Trophoblast cell (in vitro differentiated cells and primary cell): ENCODE measurements around the gene CGN.
A peak's percentile ranks its signal among the peaks of the same experiment; 100 is the strongest.

ENCODE experiments used
- DNase-seq, 2 donors: peaks; one replicate each; pipeline ENCODE4 v3.0.0-alpha.2; 2016
- H2AFZ ChIP-seq: 2 replicates; pipeline ENCODE4 v1.6.1; 2013; ENCODE audit warnings: low read length, moderate library complexity, mild to moderate bottlenecking; ENCODE audit not compliant: insufficient read depth, poor library complexity
- H2AK5ac ChIP-seq: 2 replicates; pipeline ENCODE4 v1.6.1; 2013; ENCODE audit warnings: mild to moderate bottlenecking, low read length
- H2BK120ac ChIP-seq: 2 replicates; pipeline ENCODE4 v1.6.1; 2013; ENCODE audit warnings: low read length, mild to moderate bottlenecking, moderate library complexity; ENCODE audit not compliant: insufficient read depth, poor library complexity
- H2BK12ac ChIP-seq: 2 replicates; pipeline ENCODE4 v1.6.1; 2013; ENCODE audit warnings: mild to moderate bottlenecking, low read length, moderate library complexity
- H2BK5ac ChIP-seq: 2 replicates; pipeline ENCODE4 v1.6.1; 2013; ENCODE audit warnings: low read length, low read depth, moderate library complexity, mild to moderate bottlenecking; ENCODE audit not compliant: poor library complexity
- H3K14ac ChIP-seq: 2 replicates; pipeline ENCODE4 v1.6.1; 2013; ENCODE audit warnings: mild to moderate bottlenecking, low read length
- H3K18ac ChIP-seq: 2 replicates; pipeline ENCODE4 v1.6.1; 2013; ENCODE audit warnings: mild to moderate bottlenecking, low read length
- H3K23ac ChIP-seq: 2 replicates; pipeline ENCODE4 v1.6.1; 2013; ENCODE audit warnings: low read length
- H3K27ac ChIP-seq: 2 replicates; pipeline ENCODE4 v1.5.1; 2013; ENCODE audit warnings: low read depth, mild to moderate bottlenecking, inconsistent platforms, low read length, moderate library complexity
- H3K27me3 ChIP-seq: 2 replicates; pipeline ENCODE4 v1.6.1; 2013; ENCODE audit warnings: inconsistent platforms, mild to moderate bottlenecking, low read length, moderate library complexity; ENCODE audit not compliant: insufficient read depth
- H3K36me3 ChIP-seq, 2 experiments: 1 replicate in 1 of 2; 2 replicates in 1 of 2; pipeline ENCODE4 v1.6.1; 2013; ENCODE audit warnings: low read length in 2 of 2, mild to moderate bottlenecking in 2 of 2, moderate library complexity in 1 of 2; ENCODE audit not compliant: insufficient read depth in 2 of 2, control insufficient read depth in 1 of 2
- H3K4ac ChIP-seq: 2 replicates; pipeline ENCODE4 v1.6.1; 2013; ENCODE audit warnings: low read depth, mild to moderate bottlenecking, low read length, moderate library complexity
- H3K4me1 ChIP-seq, 2 experiments: 1 replicate in 1 of 2; 2 replicates in 1 of 2; pipeline ENCODE4 v1.6.1; 2013; ENCODE audit warnings: low read length in 2 of 2, mild to moderate bottlenecking in 2 of 2, moderate library complexity in 1 of 2; ENCODE audit not compliant: insufficient read depth in 2 of 2, control insufficient read depth in 1 of 2
- H3K4me2 ChIP-seq: 2 replicates; pipeline ENCODE4 v1.6.1; 2013; ENCODE audit warnings: inconsistent platforms, mild to moderate bottlenecking, low read length, moderate library complexity
- H3K4me3 ChIP-seq: 2 replicates; pipeline ENCODE4 v1.5.1; 2013; ENCODE audit warnings: mild to moderate bottlenecking, low read depth, low read length, inconsistent platforms
- H3K79me1 ChIP-seq: one replicate; pipeline ENCODE4 v1.6.1; 2013; ENCODE audit warnings: low read length
- H3K79me2 ChIP-seq: 2 replicates; pipeline ENCODE4 v1.6.1; 2013; ENCODE audit warnings: low read length, mild to moderate bottlenecking; ENCODE audit not compliant: control insufficient read depth, insufficient read depth, poor library complexity
- H3K9ac ChIP-seq: 2 replicates; pipeline ENCODE4 v1.6.1; 2013; ENCODE audit warnings: mild to moderate bottlenecking, low read length
- H3K9me3 ChIP-seq: 2 replicates; pipeline ENCODE4 v1.6.1; 2013; ENCODE audit warnings: low read depth, mild to moderate bottlenecking, control low read depth, inconsistent platforms, low read length; ENCODE audit not compliant: insufficient read depth
- H4K12ac ChIP-seq: 2 replicates; pipeline ENCODE4 v1.6.1; 2013; ENCODE audit warnings: low read depth, mild to moderate bottlenecking, low read length, moderate library complexity
- H4K8ac ChIP-seq: 2 replicates; pipeline ENCODE4 v1.6.1; 2013; ENCODE audit warnings: low read depth, mild to moderate bottlenecking, low read length, moderate library complexity
- H4K91ac ChIP-seq: one replicate; pipeline ENCODE4 v1.6.1; 2013; ENCODE audit warnings: low read depth, mild to moderate bottlenecking, low read length, moderate library complexity
- WGBS: extraction: QIAGEN DNeasy Blood & Tissue Kit; methylation state at CpG from one replicate; pipeline ENCODE4 v1.1.7; 2013; ENCODE audit warnings: missing lambda C conversion rate; ENCODE audit not compliant: insufficient read length, insufficient coverage; ENCODE audit errors: extremely low coverage; 5-methylcytosine and 5-hydroxymethylcytosine counted together

The CGN gene

GRCh38 chr1:151540982-151541377, 29.8 kb downstream of the CGN start:
- H3K9me3 ChIP-seq, result no peaks in the 10 kb centered on the region
- H3K4ac ChIP-seq, result peak overlapping the region; percentile 89
- DNase-seq, result peak in 1 of 2 donors; percentile 31
- H2AFZ ChIP-seq, result no peak overlapping the region
- H2BK12ac ChIP-seq, result peak overlapping the region; percentile 21
- peak overlapping the region; percentile 74 for H4K8ac ChIP-seq
- peak overlapping the region; percentile 56 for H3K18ac ChIP-seq
- peak overlapping the region; percentile 90 for H3K4me3 ChIP-seq
- H3K79me2 ChIP-seq, result peaks cover 18% of the 10 kb centered on the region
- H2BK5ac ChIP-seq, result peak overlapping the region; percentile 47
- H3K9ac ChIP-seq, result peak overlapping the region; percentile 96
- no peak overlapping the region for H3K23ac ChIP-seq
- peak overlapping the region; percentile 60 for H3K4me2 ChIP-seq
- H3K36me3 ChIP-seq, result peaks cover 11 to 19% of the 10 kb centered on the region in 2 experiments
- no CpG with 5 or more reads among the region's 13 CpGs for WGBS
- no peak overlapping the region for H4K12ac ChIP-seq
- no peaks in the 10 kb centered on the region for H3K27me3 ChIP-seq
- peak overlapping the region; percentile 6 for H3K14ac ChIP-seq
- peaks cover 19 to 34% of the 10 kb centered on the region in 2 experiments for H3K4me1 ChIP-seq
- H2BK120ac ChIP-seq, result peak overlapping the region; percentile 58
- no peak overlapping the region for H4K91ac ChIP-seq
- H3K27ac ChIP-seq, result peak overlapping the region; percentile 61
- H3K79me1 ChIP-seq, result peaks cover 16% of the 10 kb centered on the region
- H2AK5ac ChIP-seq, result peak overlapping the region; percentile 20

- no peak overlapping the region for H4K12ac ChIP-seq
- H2BK5ac ChIP-seq, result no peak overlapping the region
- H3K27ac ChIP-seq, result peak overlapping the region; percentile 66
- H3K18ac ChIP-seq, result no peak overlapping the region
- peak overlapping the region; percentile 31 for H4K8ac ChIP-seq
- peak overlapping the region; percentile 90 for H3K4me3 ChIP-seq
- no peak overlapping the region for H2AK5ac ChIP-seq
- no peak overlapping the region for H3K23ac ChIP-seq
- peaks cover 18 to 31% of the 10 kb centered on the region in 2 experiments for H3K4me1 ChIP-seq
- H3K4ac ChIP-seq, result peak overlapping the region; percentile 89
- H4K91ac ChIP-seq, result no peak overlapping the region
- no peaks in the 10 kb centered on the region for H3K9me3 ChIP-seq
- no peak overlapping the region for H2AFZ ChIP-seq
- H3K9ac ChIP-seq, result peak overlapping the region; percentile 57
- H2BK120ac ChIP-seq, result peak overlapping the region; percentile 50
- WGBS, result no CpG with 5 or more reads among the region's 5 CpGs
- peaks cover 16% of the 10 kb centered on the region for H3K79me1 ChIP-seq
- peak overlapping the region; percentile 60 for H3K4me2 ChIP-seq
- H3K27me3 ChIP-seq, result no peaks in the 10 kb centered on the region
- peak overlapping the region; percentile 20 for H2BK12ac ChIP-seq
- no peak for DNase-seq
- peaks cover 18% of the 10 kb centered on the region for H3K79me2 ChIP-seq
- peaks cover 6 to 13% of the 10 kb centered on the region in 2 experiments for H3K36me3 ChIP-seq
- peak overlapping the region; percentile 30 for H3K14ac ChIP-seq
These were observed 30.6 kb downstream of the CGN start for GRCh38 chr1:151541752-151542151.

DNA sequence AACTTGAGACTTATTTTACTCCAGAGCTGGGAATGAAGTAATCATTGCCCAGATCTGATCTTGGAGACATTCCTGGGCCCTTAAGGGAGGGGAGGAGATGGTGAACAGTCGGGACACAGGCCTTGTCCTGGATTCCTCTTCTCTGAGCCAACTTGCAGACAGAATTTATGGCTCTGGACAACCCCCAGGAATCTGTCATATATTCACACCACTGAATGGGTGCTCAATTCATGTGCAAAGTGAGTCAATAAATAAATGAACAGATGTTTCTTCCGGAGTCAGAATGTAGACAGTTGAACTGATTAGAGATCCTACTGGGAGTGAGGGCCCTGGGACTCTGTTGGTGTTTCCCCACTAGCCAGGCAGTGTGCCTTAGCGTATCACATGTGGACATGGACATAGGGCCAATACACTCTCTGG, 31.5 kb downstream of the CGN start:
- Histone ChIP-seq H3K14ac (no peak overlapping the region), H2AFZ (no peak overlapping the region), H3K4me3 (peak overlapping the region; percentile 8), H3K4ac (peak overlapping the region; percentile 93), H4K12ac (no peak overlapping the region), H3K9me3 (no peaks in the 10 kb centered on the region), H2BK12ac (peak overlapping the region; percentile 73), H3K9ac (no peak overlapping the region), H3K23ac (no peak overlapping the region), H3K79me2 (peaks cover 19% of the 10 kb centered on the region), H2BK5ac (peak overlapping the region; percentile 78), H2BK120ac (peak overlapping the region; percentile 84), H4K8ac (peak overlapping the region; percentile 67), H3K4me2 (peak overlapping the region; percentile 60), H3K79me1 (peaks cover 23% of the 10 kb centered on the region), H3K36me3 (peaks cover 4 to 6% of the 10 kb centered on the region in 2 experiments), H3K18ac (no peak overlapping the region), H3K27me3 (no peaks in the 10 kb centered on the region), H3K4me1 (peaks cover 23 to 34% of the 10 kb centered on the region in 2 experiments), H2AK5ac (peak overlapping the region; percentile 80), H3K27ac (peak overlapping the region; percentile 66), H4K91ac (peak overlapping the region; percentile 38)
- peak in 1 of 2 donors; percentile 56 for DNase-seq
- WGBS, result no CpG with 5 or more reads among the region's 3 CpGs

- H3K9ac ChIP-seq, result no peak overlapping the region
- H3K79me1 ChIP-seq, result peaks cover 26% of the 10 kb centered on the region
- no peaks in the 10 kb centered on the region for H3K27me3 ChIP-seq
- H3K9me3 ChIP-seq, result no peaks in the 10 kb centered on the region
- no peak overlapping the region for H4K12ac ChIP-seq
- peak overlapping the region; percentile 11 for H3K27ac ChIP-seq
- peaks cover 26% of the 10 kb centered on the region for H3K79me2 ChIP-seq
- DNase-seq, result peak; percentile 18 to 38
- no peak overlapping the region for H2BK5ac ChIP-seq
- H4K8ac ChIP-seq, result no peak overlapping the region
- H3K23ac ChIP-seq, result no peak overlapping the region
- no peak overlapping the region for H3K14ac ChIP-seq
- WGBS, result no CpG with 5 or more reads among the region's 1 CpG
- peak overlapping the region; percentile 13 for H3K4me2 ChIP-seq
- H3K4ac ChIP-seq, result no peak overlapping the region
- peaks cover 30 to 42% of the 10 kb centered on the region in 2 experiments for H3K4me1 ChIP-seq
- H4K91ac ChIP-seq, result no peak overlapping the region
- no peak overlapping the region for H2BK12ac ChIP-seq
- H2AK5ac ChIP-seq, result no peak overlapping the region
- no peak overlapping the region for H2AFZ ChIP-seq
- no peak overlapping the region for H3K18ac ChIP-seq
- no peaks in the 10 kb centered on the region for H3K36me3 ChIP-seq
- no peak overlapping the region for H3K4me3 ChIP-seq
- no peak overlapping the region for H2BK120ac ChIP-seq
These were observed 34.4 kb downstream of the CGN start for GRCh38 chr1:151545542-151545941.
